Measurements from ENCODE around the gene PCSK6.
"Not testable (repeated sequence)": the region's sequence is repeated elsewhere in the genome, so short reads cannot be mapped to it uniquely, and the experiment has no call there.

Gene PCSK6

DNA sequence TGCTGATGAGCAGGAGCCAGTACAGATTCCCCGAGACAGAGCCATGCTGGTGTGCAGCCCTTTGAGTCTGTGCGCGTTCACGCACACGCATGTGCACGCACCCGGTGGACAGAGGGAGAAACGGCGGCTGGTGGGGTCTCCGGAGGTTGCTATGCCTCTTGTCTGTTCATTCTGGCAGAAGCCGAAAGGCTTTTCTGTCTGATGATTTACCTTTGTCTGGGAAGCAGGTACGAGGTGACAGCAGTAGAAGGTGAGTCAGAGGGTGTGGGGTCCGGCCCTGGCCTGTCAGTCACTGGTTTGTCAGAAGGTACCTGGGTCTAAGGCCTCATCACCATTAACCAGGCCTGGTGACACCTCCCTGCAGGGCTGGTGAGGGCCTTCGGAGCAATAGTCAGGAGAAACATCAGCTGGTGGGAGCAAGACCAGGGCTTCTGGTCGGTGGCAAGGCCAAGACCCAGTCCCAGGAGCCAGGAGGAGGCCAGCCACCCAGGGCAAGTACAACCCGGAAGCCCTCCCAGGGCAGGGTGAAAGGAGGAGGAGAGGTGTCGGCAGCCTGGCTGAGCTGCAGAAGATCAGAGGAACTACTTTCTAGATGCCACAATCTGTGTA is 7.5 kb downstream of the PCSK6 start:
- no peak for DNase-seq

DNA sequence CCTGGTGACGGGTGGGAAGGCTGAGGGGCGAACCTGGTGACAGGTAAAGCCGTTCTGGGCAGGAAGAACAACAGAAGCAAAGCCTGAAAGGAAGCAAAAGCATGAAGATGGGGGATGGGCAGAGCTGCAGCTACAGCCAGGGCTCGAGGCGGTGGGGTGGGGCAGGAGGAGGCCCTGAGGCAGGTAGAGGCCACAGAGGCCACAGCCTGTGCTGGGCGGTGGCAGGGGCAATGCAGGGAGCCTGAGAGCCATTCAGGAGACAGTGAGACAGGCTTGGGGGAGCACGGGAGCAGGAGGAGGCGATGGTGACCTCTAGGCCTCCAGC is 8.2 kb downstream of the PCSK6 start:
- no peak for DNase-seq

DNA sequence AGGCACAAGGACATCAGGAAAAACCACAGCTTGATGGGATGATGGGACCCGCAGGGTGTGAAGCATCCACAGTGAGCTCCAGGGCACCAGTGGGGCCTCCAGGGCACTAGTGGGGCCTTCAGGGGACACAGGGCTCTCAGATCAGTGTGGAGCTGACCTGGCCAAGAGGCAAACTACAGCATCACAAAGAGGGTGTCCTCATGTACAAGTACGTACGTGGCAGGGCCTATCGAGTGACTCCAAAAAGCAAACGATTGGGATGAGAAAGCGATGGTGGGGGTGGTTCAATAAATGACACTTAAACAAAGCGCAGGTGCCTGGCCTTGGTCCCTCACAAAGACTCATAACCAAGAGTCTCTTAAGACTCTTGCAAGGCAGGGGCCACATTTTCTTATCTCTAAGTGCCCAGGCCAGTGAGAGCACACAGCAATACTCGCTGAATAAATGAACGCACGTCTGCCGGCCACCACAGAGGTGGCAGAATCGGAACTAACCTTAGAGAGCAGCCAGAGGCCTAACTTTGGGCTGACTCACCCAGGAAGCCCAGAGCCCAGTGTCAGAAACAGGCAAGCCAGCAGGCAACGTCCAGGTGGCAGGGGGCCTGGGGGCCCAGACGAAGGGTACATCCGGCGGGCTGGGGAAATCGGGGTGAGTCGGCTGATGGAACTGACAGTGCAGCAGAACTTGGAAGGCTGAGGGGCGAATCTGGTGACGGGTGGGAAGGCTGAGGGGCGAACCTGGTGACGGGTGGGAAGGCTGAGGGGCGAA is 8.7 kb downstream of the PCSK6 start:
- DNase-seq: no peak

GRCh38 chr15:101479851-101480612 is 9.5 kb downstream of the PCSK6 start:
- DNase-seq: no peak

DNA sequence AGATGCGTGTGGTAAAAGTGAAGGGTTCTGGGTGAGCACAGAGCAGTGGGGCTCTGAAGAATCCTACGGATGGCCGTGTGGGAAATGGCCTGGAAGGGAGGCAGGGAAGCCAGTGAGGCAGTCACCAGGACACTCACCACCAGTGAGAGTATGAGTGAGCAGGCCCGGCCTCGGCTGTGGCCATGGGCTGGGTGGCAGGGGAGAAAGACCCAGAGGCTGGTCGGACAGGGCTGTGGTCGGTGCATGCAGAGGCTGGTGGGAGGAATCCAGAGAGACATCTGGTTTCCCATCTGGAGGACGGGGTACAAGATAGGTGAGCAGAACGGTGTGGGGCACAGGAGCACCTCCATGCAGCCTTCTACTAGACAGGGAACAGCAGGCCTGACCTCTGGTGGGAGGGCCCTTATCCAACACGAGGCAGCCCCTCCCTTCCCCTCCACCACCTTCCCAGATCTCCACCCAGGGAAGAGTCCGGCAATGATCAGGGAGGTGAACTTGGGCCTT is 10.1 kb downstream of the PCSK6 start:
- DNase-seq: no peak

DNA sequence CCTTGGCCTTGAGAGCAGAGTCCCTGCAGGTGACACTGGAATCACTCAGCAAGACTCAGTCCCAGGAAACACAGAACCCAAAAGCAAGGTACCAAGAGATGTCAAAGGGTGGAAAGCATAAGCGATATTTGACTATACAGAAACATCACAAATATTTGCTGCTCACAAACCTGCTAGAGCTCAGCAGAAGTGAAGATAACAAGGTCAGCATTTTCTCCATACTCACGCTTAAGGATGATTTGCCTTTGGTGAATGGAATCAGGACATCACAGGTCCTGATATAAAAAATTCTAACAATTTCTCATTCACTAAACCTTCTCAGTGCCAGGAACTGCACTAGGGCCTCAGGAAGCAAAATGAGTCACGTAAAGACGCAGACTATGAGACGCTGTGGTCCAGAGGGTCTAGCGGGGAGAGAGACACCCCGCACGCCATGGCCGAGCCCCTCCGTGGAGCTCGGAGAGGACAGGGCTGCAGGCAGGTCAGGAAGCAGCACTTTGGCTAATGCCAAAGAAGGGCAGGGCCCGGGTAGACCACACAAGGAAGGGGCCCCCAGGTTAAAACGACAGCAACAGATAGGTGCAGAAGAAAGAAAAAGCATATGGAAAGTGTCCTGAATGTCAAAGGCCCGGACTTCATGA is 10.7 kb downstream of the PCSK6 start:
- DNase-seq: no peak

DNA sequence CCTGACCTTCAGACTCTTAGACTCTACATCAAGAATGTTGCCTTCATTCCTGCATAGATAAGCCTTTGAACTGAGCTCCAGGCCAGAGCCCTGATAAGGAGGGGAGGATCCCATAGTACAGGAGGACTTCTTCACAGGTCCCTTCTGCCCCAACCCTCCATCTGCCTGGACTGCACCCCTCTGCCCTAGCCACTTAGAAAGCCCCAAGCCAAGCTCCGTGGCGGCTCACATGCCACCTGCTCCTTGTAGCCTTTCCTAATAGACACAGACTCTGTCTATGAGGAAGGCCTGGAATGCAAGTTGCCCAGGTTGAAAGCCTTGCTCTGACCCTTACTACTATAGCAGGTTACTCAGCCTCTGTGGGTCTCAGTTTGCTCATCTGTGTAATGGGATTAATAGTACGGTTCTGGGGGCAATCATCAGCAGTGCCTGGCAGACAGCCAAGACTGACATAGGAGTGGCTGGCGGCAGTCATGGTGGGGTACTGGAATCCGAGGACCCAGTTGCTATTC is 11.6 kb downstream of the PCSK6 start:
- DNase-seq: no peak

DNA sequence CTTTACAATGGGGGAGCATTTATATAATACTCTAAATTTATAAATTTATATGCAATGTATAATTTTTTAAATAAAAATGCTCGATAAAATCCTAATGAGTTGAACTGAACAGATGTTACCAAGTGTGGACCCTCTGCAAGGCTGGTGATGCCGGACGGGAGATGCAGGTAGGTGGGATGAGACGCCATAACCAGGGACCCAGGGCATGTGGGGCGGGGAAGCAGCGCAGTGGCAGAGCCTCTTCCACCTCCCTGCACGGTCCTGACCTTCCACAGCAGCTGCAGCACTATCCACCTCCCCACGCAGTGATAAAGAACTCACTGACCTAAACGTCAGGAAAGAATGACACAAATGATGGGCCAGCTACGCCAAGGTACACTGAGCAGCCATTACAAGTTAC is 12.8 kb downstream of the PCSK6 start:
- DNase-seq: no peak

DNA sequence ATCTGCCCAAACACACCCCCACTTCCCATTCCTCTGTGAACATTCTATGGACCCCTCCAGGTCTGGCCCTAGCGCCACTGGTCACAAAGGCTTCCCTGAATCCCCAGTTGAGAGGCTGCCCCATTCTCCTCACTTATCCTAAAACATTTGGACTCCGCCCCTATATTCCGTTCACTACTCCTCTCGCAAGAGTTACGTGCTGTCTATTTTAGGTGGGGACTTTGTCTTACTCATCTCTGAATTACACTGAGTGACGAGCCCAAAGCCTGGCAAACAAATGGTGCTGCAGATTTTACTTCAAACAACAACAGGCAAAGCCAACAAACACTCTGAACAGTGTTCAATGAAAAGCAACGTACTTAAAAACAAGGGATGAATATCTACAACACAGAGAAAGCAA is 14.5 kb downstream of the PCSK6 start:
- DNase-seq: no peak

- DNase-seq: no peak
Measured at GRCh38 chr15:101474233-101474632, 15.3 kb downstream of the PCSK6 start.

GRCh38 chr15:101472033-101472432 is 17.5 kb downstream of the PCSK6 start:
- no peak for DNase-seq

GRCh38 chr15:101470548-101471239 is 18.8 kb downstream of the PCSK6 start:
- no peak for DNase-seq

DNA sequence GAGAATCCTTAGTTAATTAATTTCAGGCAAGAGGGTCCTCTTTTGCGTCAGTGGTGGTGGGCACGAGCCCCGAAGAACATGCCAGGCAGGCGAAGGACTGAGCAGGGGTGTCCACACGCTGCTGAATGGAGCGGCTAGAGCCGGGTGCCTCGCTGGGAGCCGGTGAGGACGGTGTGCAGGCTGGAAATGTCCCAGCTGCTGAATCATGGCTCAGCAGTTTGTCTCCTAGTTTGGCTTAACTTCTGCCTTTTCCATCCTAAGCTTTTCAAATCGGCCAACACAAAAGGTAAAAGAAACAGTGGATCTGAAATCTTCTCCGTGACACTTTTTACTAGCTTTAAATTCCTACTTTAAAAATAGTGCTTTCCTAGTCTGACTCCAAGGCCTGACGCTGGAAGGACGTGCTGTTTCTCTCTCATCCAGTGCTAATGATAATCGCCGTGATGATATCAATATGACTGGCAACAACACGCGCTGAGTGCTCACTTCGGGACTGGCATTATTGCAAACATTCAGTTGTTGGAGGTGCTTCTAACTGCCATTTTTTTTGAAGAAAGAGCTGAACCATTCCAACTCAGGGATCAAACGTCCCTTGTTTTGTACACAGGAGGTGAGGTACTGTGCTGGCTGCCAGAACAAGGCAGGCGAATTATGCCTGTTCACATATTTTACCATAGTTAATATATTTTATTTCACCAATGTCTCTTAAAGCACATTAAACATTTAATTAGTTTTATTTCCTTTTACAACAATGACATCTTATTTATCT is 19.8 kb downstream of the PCSK6 start:
- DNase-seq: no peak

- DNase-seq: no peak
Measured at GRCh38 chr15:101466188-101466587, 23.3 kb downstream of the PCSK6 start.

DNA sequence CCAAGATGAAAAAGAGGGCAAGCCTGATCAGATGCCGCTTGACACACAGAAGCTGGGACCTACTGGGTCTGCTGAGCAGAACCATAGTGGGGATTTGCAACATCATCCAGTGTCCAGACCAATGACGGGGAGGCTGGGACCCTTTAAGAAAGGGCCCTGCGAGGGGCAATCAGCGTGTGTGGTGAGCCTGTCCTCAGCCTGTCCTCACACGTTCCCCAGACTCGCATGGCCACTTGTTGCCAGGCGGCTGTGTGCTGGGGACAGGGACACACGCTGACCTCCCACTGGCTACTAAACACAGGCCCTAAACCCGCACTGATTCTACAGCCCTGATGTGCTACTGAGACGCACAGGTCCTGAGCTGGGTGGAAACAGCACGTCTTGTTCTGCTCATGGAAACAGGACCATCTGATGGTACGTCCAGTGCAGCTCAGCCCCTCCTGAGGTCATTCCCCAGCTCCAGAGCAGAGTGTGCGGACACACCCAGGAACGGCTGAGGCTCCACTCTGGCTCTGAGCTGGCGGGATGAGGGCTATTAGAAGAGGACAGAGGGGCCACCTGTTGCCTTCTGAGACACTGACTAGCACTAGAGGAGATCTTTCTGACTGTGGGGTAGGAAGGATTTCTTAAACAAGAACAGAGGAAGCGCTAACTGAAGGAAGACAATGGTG is 24.4 kb downstream of the PCSK6 start:
- DNase-seq: no peak

- no peak for DNase-seq
Measured at GRCh38 chr15:101464256-101464998, 25.1 kb downstream of the PCSK6 start.

- not testable (repeated sequence) for DNase-seq
Measured at GRCh38 chr15:101463696-101464095, 25.8 kb downstream of the PCSK6 start.

GRCh38 chr15:101463270-101463669 is 26.2 kb downstream of the PCSK6 start:
- no peak for DNase-seq

GRCh38 chr15:101461097-101461496 is 28.4 kb downstream of the PCSK6 start:
- no peak for DNase-seq

- DNase-seq: no peak
Measured at GRCh38 chr15:101459579-101460300, 29.8 kb downstream of the PCSK6 start.

All from GDM1 (cell line).